ENCODE measurements around the gene TMCO4.

TMCO4 gene

GRCh38 chr1:19710825-19711611, 88.7 kb downstream of the TMCO4 start:
- DNase-seq: no peak

GRCh38 chr1:19709260-19709793, 90.4 kb downstream of the TMCO4 start:
- no peak for DNase-seq

GRCh38 chr1:19708567-19709110, 91.1 kb downstream of the TMCO4 start:
- DNase-seq: no peak

GRCh38 chr1:19706136-19706535, 93.6 kb downstream of the TMCO4 start:
- DNase-seq: no peak

- DNase-seq: no peak
Observed at GRCh38 chr1:19705464-19705863, 94.3 kb downstream of the TMCO4 start.

GRCh38 chr1:19704247-19705113, 95.2 kb downstream of the TMCO4 start:
- peak; percentile 28 to 62 for DNase-seq

GRCh38 chr1:19703280-19703679, 96.4 kb downstream of the TMCO4 start:
- no peak for DNase-seq

GRCh38 chr1:19700079-19700777, 99.5 kb downstream of the TMCO4 start:
- DNase-seq: no peak

- DNase-seq: no peak
Observed at GRCh38 chr1:19698181-19698580, 101.5 kb downstream of the TMCO4 start.

- DNase-seq: no peak
Observed at GRCh38 chr1:19696820-19697219, 102.9 kb downstream of the TMCO4 start.

GRCh38 chr1:19695772-19696171, 103.9 kb downstream of the TMCO4 start:
- no peak for DNase-seq

- DNase-seq: no peak
Observed at GRCh38 chr1:19694298-19694697, 105.4 kb downstream of the TMCO4 start.

GRCh38 chr1:19690342-19690741, 109.4 kb downstream of the TMCO4 start:
- no peak for DNase-seq

- no peak for DNase-seq
Observed at GRCh38 chr1:19689856-19690255, 109.9 kb downstream of the TMCO4 start.

GRCh38 chr1:19689085-19689757, 110.5 kb downstream of the TMCO4 start:
- DNase-seq: no peak

GRCh38 chr1:19688041-19688842, 111.5 kb downstream of the TMCO4 start:
- no peak for DNase-seq

GRCh38 chr1:19687414-19687813, 112.3 kb downstream of the TMCO4 start:
- no peak for DNase-seq

GRCh38 chr1:19685994-19686393, 113.7 kb downstream of the TMCO4 start:
- no peak for DNase-seq

GRCh38 chr1:19684677-19685076, 115.0 kb downstream of the TMCO4 start:
- DNase-seq: no peak

- no peak for DNase-seq
Observed at GRCh38 chr1:19683351-19683750, 116.4 kb downstream of the TMCO4 start.

GRCh38 chr1:19682901-19683300, 116.8 kb downstream of the TMCO4 start:
- DNase-seq: no peak

Measured in SHP77 (cell line).